WERI-Rb-1 (cell line): ENCODE data around the gene ALKBH3.

ENCODE experiments used
- DNase-seq: peaks from one replicate; pipeline ENCODE4 v3.0.0-alpha.2; 2020
- H3K27ac ChIP-seq: fragments of 250-450 bp; sonication (Bioruptor Pico); 2 replicates; pipeline ENCODE4 v1.5.1; 2020; ENCODE audit warnings: mild to moderate bottlenecking, moderate library complexity
- H3K27me3 ChIP-seq: fragments of 250-450 bp; sonication (Bioruptor Pico); 2 replicates; pipeline ENCODE4 v1.5.1; 2021; ENCODE audit warnings: mild to moderate bottlenecking, low read depth, moderate library complexity; ENCODE audit not compliant: insufficient read depth, severe bottlenecking
- H3K36me3 ChIP-seq: fragments of 250-450 bp; sonication (Bioruptor Pico); 2 replicates; pipeline ENCODE4 v1.5.1; 2020; ENCODE audit warnings: mild to moderate bottlenecking, moderate library complexity
- H3K4me3 ChIP-seq: 2 replicates; pipeline ENCODE4 v1.5.1; 2011; ENCODE audit warnings: low read depth, mild to moderate bottlenecking, control low read depth, low read length
- H3K9me3 ChIP-seq: fragments of 250-450 bp; sonication (Bioruptor Pico); 2 replicates; pipeline ENCODE4 v1.5.1; 2021; ENCODE audit warnings: mild to moderate bottlenecking, moderate library complexity; ENCODE audit not compliant: severe bottlenecking
- CTCF ChIP-seq: IDR thresholded peaks from 2 replicates; pipeline ENCODE4 v1.5.1; 2011; ENCODE audit warnings: low read depth, mild to moderate bottlenecking, control low read depth, inconsistent platforms, low read length

The ALKBH3 gene

GRCh38 chr11:43934601-43935423, 54.2 kb downstream of the ALKBH3 start:
- H3K9me3 ChIP-seq, result no peaks in the 10 kb centered on the region
- H3K4me3 ChIP-seq, result no peak overlapping the region
- no peaks in the 10 kb centered on the region for H3K27me3 ChIP-seq
- TF ChIP-seq CTCF, result no peak
- H3K27ac ChIP-seq, result no peak overlapping the region
- H3K36me3 ChIP-seq, result no peaks in the 10 kb centered on the region
- no peak for DNase-seq

GRCh38 chr11:43935424-43935979, 54.9 kb downstream of the ALKBH3 start:
- Histone ChIP-seq H3K27ac (no peak overlapping the region), H3K9me3 (no peaks in the 10 kb centered on the region), H3K4me3 (no peak overlapping the region), H3K27me3 (no peaks in the 10 kb centered on the region), H3K36me3 (no peaks in the 10 kb centered on the region)
- DNase-seq, result no peak
- TF ChIP-seq CTCF, result no peak

GRCh38 chr11:43936076-43936475, 55.4 kb downstream of the ALKBH3 start:
- Histone ChIP-seq H3K9me3 (no peaks in the 10 kb centered on the region), H3K4me3 (no peak overlapping the region), H3K36me3 (no peaks in the 10 kb centered on the region), H3K27me3 (no peaks in the 10 kb centered on the region), H3K27ac (no peak overlapping the region)
- no peak for TF ChIP-seq CTCF
- no peak for DNase-seq

GRCh38 chr11:43937434-43938411, 57.1 kb downstream of the ALKBH3 start:
- no peak for TF ChIP-seq CTCF
- H3K27ac ChIP-seq, result no peak overlapping the region
- no peak for DNase-seq

GRCh38 chr11:43941257-43941994, 60.8 kb downstream of the ALKBH3 start:
- H3K27me3 ChIP-seq, result peaks cover 14% of the 10 kb centered on the region
- no peaks in the 10 kb centered on the region for H3K9me3 ChIP-seq
- TF ChIP-seq CTCF, result no peak
- peak; percentile 81 for DNase-seq
- peak overlapping the region; percentile 91 for H3K27ac ChIP-seq
- H3K4me3 ChIP-seq, result peak overlapping the region; percentile 59
- H3K36me3 ChIP-seq, result no peaks in the 10 kb centered on the region

More at GRCh38 chr11:43937434-43938411, 57.1 kb downstream of the ALKBH3 start:
- no peak overlapping the region for H3K4me3 ChIP-seq
- H3K36me3 ChIP-seq, result no peaks in the 10 kb centered on the region
- H3K27me3 ChIP-seq, result no peaks in the 10 kb centered on the region
- no peaks in the 10 kb centered on the region for H3K9me3 ChIP-seq
